HG03139 (cell line): ENCODE measurements around the gene ARHGAP33.
"Not testable (repeated sequence)": the region's sequence is repeated elsewhere in the genome, so short reads cannot be mapped to it uniquely, and the experiment has no call there.

Source experiments
- ATAC-seq: cut with Tn5 transposase; IDR thresholded peaks from one replicate; pipeline ENCODE4 v1.9.1; 2021; ENCODE audit not compliant: unreplicated experiment

Gene ARHGAP33

DNA sequence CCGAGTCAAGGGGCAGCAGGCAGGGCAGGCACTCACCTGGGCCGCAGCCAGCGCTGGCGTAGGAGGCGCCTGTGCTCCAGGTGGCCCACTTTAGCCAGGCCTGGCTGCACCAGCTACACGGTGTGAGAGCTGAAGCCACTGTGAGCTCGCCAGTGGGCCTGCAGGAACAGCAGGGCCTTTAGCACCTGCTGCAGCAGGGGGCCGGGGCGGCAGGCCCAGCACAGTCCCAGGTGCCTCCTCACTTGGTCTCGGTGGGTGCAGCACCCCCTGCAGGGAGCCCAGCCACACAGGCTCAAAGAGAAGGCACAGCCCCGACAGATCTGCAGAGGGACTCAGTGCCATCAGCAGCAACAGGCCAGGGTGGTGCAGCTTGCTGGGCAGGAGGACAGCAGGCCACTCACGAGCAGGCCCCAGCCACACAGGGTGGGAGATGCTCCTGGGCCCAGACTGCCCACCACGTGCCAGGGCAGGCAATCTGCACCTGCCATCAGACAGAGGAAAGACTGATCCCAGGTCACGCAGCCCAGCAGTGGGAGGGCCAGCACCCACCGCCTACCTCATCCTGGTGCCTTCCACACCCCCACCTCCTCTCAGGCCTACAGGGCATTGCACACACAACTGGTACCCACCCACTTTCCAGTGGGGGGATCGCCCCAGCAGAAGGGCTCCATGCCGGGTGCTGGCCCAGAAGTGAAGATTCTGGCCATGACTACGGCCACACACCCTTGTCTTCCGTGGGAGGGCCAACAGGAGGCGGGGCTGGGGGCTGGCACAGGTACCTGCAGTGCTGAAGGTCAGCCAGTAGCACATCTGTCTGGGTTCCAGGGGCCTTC is 15.8 kb downstream of the ARHGAP33 start:
- no peak for ATAC-seq

DNA sequence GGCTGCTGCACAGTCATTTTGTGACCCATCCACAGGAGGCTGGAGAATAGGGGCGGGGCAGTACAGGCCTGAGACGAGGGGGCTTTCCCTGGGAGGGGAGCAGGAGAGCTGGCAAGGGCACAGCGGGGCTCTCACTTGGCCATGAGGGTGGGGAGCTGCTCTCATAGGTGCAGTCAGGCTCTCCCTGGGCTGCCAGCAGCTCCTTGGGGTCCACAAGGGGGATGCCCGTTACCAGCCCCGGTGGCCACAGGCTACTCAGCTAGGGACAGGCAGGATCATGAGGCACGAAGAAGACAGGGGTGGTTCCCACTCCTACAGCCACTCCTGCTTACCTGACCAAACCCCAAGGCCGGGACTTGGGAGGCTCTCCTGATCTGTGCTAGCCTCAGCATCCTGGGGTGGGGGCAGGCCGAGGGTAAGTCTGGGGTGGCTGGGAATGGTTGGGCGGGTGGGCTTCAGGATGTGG is 16.5 kb downstream of the ARHGAP33 start:
- ATAC-seq: no peak

DNA sequence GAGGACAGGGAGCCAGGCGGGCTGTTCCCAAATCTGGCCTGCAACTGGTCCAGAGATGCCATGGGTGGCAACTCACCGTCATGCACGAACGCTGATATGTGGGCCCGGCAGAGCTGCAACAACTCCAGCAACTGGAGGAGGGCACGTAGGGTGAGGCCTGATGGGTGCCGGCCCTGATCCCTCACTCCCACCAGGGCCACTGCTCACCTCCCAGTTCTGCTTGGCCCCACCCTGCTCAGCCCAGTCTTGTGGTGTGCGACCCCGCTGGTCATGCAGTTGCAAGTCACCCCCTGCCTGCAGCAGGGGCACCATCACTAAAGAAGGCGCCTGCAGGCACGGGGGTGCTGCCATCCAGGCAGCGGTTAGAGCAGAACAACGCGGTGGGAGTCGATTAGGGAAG is 16.9 kb downstream of the ARHGAP33 start:
- no peak for ATAC-seq

DNA sequence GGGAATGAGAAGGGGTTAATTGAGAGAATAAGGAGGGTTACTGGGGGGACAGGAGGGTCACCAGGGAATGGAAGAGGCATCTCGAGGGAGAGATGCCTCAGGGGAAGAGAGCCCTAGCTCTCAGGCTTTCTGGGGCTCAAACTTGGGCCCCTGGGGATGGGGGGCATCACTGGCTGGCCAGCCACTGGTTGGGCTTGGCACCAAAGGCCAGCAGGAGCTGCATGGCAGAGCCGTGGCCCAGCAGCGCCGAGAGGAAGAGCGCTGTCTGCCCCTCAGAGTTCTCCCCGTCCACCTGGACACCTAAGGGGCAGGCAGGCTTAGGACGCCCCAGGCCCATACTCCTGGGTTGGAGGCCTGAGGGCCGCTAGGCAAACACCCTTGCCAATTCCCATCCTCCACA is 17.5 kb downstream of the ARHGAP33 start:
- ATAC-seq: no peak

DNA sequence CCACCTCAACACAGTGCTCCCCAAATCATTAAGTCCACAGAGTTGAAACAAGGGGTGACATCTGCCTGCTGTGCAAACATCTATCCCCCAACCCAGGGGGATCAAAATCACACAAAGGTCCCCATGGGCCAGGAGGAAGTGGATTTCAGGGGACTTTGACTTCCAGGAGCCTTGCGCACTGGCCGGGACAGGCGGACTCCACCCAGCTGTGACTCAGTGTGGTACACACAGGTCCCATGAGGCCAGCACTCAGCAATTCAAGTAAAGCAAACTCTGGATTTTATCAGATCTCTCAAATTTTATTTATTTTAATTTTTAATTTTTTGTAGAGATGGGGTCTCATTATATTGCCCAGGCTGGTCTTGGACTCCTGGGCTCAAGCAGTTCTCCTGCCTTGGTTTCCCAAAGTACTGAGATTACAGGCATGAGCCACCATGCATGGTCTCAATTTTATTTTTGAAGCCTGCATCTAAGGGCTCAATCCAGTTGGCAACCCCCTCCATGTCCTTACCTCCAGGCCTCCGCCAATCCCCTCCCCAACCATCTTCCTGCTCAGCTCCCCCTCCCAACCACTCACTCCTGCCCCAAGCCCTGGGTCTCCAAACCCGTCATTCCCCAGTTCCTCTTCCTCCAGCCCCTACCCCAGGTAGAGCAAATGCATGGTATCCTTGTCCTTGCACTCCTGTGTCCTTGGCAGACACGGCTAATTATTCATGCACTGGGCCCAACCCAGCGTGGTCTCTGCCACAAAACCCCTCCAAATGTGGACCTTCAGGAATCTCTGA is 18.2 kb downstream of the ARHGAP33 start:
- ATAC-seq: no peak

DNA sequence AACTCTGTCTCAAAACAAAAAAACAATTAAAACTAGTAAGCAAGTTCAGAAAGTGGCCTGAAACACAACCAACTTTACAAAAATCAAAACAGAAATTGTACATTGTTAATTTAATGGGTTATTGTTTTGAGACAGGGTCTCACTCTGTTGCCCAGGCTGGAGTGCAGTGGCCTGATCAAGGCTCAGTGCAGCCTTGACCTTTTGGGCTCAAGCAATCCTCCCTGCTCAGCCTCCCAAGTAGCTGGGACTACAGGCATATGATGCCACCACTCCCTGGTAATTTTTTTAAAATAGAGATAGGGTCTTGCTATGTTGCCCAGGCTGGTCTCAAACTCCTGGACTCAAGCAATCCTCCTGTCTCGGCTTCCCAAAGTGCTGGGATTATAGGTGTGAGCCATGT is 20.2 kb downstream of the ARHGAP33 start:
- not testable (repeated sequence) for ATAC-seq

DNA sequence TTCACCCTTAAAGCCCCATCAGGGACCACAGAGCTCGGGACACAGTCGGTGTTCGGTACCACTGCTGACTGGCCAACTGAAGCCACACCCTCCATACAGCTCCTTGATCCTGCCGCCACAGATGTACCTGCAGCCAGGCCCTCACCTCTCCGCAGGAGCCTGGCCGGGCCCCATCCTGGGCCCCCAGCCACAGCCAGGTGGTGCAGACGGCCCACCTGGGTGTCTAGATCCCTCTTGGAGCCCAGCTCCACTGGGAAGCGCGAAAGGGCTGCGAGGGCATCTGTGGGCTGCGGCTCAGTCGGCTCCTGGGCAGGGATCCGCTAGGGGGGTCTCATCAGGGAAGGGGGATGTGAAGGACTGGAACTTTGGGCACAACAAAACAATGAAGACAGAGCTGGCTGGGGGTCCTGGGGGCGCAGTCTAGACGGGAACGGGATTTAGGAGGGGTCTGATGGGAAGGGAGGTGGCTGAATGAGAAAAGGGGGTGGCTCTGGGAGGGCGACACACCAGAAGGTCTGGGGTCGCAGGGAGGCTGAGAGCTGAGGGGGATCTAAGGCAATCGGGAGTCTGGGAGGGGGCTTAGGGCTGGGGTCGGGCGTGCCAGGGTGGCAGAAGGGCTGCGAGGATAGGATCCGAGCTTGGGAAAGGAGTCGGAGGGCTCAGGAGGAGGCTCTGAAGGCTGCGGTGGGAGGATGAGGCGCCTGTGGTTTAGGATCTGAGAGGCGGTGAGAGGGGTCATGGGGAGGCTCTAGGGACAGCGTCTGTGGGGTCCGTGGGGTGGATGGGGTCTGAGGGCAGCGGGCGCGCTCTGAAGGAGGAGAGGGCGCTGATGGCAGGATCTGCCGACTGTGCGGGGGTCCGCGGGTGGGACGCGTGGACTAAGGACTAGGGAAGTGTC is 21.5 kb downstream of the ARHGAP33 start:
- ATAC-seq: no peak

DNA sequence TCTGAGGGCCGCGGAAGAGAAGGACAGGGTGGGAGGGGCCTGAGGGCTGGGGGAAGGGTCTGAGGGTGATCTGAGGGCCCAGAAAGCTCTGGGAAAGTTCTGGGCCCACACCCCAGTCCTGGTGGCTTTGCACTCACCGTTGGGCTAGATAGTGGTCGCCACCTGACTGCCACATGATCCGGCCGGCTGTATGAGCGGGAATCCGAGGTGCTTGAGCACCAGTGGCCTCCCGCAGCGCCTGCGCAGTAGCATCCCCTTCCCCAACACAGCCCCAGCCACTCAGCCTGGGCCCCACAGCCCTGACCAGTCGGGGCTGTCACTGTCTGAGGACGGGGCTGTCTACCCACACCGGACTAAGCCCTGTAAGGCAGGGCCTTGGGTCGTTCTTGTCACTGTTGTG is 22.3 kb downstream of the ARHGAP33 start:
- ATAC-seq: no peak

DNA sequence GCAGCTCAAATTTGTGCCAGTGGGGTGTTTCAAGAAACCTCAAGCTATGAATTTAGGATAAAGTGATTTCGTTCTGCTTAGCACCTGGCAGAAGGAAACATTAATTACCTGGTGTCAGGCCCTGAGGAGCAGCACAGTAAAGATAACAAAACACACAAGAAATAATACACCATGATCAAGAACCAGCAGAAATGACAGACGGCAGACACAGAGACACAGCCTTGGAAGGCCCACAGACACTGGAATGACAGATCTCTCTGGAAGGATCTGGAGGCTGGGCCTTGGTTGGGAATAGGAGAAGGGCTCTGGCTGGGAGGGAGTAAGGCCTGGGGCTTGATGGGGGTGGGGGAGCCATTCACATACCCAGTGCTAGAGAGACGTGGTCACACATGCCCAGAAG is 26.5 kb downstream of the ARHGAP33 start:
- ATAC-seq: no peak

DNA sequence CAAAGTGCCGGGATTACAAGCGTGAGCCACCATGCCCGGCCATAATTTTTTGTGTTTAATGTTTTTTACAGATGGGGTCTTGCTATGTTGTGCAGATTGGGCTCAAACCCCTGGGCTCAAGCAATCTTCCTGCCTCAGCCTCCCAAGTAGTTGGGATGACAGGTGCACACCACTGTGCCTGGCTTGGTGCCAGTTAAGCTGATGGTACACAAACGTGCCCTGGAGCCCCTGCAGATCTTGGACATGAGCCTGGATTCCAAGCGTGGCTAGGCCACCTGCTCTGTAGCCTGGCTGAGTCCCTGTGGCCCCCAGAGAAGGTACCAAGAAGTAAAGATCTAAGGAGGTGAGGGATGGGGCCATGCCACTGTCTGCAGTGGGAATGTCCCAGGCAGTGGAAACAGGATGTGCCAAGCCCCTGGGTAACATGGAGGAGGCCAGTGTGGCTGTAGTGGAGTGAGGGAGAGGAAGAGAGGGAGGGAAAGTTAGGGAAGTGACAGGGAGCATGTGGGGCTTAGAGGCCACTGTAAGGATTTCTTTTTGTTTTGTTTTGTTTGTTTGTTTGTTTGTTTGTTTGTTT is 30.2 kb downstream of the ARHGAP33 start:
- no peak for ATAC-seq

DNA sequence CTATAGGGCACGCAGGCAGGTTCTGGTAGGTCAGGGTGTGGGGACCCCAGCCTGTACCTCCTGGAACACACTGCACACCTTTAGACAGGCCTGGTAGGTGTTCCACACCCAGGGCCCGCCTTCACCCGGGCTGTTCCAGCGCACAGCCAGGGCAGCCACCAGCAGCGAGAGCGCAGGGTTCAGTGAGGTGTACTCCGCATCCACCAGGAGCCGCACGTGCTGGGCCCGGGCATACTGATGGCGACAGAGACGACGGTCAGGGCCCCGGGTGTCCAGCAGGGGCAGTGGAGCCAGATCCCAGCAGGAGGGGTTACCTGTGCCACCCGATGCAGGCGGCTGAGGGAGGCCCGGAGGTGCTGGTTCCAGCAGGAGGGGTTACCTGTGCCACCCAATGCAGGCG is 31.2 kb downstream of the ARHGAP33 start:
- ATAC-seq: no peak

DNA sequence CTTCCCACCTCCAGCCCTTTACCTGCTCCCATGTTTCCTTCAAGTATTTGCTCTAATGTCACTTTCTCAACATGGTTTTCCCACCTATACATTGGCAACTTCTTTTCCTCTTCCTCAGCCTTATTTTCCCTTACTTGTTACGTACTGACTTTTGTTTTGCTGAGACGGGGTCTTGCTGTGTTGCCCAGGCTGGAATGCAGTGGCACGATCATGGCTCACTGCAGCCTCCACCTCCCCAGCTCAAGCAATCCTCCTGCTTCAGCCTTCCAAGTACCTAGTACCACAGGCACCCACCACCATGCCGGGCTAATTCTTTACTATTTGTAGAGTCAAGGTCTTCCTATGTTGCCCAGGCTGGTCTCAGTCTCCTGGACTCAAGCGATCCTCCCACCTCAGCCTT is 32.3 kb downstream of the ARHGAP33 start:
- ATAC-seq: no peak

DNA sequence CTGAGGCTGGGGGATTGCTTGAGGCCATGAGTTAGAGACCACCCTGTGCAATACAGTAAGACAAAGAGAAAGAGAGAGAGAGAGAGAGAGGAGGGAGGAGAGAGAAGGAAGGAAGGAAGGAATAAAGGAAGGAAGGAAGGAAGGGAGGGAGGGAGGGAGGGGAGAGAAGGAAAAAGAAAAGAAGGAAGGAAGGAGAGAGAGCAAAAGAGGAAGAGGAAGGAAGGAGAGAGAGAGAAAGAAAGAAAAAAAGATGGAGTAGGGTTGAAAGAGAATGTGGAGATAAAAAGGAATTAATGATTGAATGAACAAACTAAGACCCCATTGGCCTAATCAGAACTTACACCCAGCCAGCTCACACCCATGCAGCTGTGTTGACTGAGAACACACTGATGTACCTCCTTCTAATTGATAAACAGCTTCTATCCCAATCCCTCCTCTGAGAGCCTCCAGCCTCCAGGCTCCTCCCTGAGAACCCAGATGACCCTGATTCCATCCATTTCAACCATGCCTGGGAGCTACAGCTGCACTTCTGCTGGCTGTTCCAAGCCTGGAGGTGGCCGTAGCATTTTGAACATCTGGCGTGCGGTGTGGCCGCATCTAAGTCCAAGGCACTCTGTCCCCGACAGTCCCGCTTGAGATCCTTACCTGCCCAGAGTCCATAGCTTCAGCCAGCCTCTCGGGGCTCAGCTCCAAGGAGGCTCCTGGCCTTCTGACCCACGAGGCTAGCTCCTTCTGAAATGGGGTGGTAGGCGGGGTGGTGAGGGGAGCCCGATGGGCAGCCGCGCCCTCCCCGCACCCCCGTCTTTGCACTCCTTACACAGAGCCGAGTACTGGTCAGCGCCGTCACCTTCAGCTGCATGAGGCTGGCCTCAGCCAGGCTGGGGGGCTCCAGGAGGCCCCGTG is 36.2 kb downstream of the ARHGAP33 start:
- ATAC-seq: no peak

DNA sequence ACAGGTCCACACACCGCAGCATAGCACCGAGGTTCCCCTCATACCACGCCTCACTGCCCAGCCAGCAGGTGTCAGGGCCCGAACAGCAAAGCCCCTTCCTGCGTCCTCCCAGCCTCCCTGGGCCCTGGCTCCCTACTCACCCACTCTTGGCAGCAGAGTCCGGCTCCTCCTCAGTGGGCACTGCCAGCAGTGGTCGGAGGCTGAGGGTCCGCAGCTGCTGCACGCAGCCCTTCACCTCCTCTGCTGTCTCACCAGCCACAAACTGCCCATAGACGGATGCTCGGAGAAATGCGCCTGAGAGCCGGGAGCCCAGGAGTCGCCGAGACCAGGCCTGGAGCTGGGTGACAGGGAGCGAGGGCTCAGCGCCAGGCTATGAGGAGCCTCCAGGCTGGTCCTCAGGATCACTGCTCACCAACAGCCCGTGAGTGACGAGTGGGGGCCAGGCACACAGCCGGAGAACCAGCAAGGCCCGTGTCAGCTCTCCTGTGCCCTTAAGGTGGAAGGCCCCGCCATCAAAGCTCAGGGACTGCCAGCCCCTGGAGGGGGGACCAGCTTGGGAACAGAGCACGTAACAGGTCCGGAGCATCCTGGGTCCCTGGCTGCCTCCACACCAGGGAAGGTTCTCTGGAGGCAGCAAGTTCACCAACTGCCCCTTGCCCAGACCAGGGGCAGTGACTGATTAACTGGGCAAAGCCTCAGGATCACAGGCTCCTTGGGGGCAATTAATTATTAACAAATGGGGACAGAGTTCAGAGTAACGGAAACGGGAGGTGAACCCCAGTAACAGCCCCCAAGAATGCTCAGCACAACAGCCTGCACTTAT is 37.1 kb downstream of the ARHGAP33 start, which contains the start of gene PRODH2:
Gene PRODH2, minus strand, starts transcription at position 626 of the 823 bp plus-strand sequence. Its CDS starts 40 bp downstream, at position 586.
- ATAC-seq: no peak

DNA sequence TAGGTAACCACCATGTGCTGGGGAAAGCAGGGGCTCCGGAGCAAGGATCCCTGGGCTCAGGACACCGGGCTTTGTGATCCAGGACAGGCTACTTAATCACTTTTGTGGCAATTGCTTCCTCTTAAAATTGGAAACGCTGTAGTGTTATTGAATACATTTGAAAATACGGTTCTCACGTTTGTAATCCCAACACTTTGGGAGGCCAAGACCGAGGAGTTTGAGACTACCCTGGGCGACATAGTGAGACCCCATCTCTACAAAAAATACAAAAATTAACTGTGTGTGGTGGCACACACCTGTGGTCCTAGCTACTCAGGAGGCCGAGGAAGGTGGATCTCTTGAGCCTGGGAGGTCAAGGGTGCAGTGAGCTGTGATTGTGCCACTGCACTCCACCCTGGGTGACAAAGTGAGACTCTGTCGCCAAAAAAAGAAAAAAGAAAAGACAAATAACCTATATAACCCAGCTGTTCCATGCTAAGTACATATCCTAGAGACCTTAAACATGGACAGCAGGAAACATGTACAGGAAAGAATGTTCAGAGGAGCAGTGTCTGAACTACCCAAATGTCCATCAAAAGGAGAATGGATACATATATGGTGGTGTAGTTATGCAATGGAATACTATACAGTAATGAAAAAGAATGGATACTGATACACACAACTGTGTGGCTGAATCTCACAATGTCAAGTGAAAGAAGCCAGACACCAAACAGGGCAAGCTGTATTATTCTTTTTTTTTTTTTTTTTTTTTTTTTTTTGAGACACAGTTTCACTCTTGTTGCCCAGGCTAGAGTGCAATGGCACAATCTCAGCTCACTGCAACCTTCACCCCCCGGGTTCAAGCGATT is 37.9 kb downstream of the ARHGAP33 start:
- ATAC-seq: no peak

DNA sequence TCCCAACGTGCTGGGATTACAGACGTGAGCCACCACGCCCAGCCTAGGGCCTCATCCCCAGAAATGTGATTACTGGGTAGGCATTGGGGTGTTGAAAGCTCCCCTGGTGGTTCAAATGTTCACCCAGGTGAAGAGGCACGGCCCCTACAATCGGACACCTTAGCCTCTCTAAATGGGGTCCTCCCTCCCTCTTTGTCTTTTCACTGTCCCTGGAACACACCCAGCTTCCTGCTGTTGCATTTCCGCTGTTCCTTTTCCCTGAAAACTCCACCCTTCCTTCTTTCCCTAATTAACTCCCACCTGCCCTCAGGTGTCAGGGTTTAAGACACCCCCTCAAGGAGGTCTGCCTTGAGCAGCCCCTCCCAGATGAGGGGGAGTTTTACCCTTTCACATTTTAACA is 40.9 kb downstream of the ARHGAP33 start:
- no peak for ATAC-seq

DNA sequence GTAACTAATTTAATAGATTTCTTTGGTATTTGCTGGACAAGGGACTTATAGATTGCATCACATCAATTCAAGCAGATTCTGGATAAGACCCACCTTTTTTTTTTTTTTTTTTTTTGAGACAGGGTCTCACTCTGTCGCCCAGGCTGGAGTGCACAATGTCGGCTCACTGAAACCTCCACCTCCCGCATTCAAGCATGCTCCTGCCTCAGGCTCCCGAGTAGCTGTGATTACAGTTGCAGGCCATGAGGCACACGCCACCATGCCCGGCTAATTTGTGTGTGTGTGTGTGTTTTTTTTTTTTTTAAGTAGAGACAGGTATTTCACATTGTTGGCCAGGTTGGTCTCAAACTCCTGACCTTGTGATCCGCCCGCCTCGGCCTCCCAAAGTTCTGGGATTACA is 41.5 kb downstream of the ARHGAP33 start:
- no peak for ATAC-seq

DNA sequence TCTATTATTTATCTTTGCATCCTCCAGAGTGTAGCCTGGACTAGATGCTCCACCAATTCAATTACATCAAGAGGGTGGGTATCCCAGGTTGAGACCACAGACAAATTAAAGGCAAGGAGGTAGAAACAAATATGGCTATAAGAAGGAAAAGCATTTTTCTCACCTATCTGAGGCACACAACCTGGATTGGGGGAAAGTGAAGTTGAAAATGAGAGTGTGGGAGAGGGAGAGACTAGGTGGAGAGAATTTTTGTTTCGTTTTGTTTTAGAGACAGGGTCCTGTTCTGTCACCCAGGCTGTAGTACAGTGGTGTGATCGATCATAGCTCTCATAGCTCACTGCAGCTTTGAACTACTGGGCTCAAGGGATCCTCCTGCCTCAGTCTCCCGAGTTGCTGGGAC is 43.1 kb downstream of the ARHGAP33 start:
- no peak for ATAC-seq
